ENCODE results near the gene WDFY4. TPM values are rescaled to one million over a fixed set of nuclear protein-coding genes. Genes with fewer than 3 reads are reported as not detected.

WDFY4 gene
- total and polyA plus RNA-seq, 9 donors: 1.2 to 3.9 (median 2.4) TPM

- Histone ChIP-seq H3K27me3 (ENCODE audit: control insufficient read depth, insufficient read depth, low read length) (peaks cover 30% of the 10 kb centered on the region), H3K36me3 (ENCODE audit: control insufficient read depth, insufficient read depth, low read length) (no peaks in the 10 kb centered on the region), H3K27ac (ENCODE audit: low read length) (no peak overlapping the region), H3K4me1 (ENCODE audit: control insufficient read depth, insufficient read depth, low read length) (peaks cover 14% of the 10 kb centered on the region), H3K4me3 (ENCODE audit: low read length) (peak overlapping the region; percentile 28), H3K9me3 (replicated peaks; ENCODE audit: control insufficient read depth, low read depth, low read length) (no peaks in the 10 kb centered on the region)
- peak; percentile 35 for DNase-seq
- 17% methylated on average over 53 of the region's 55 CpGs for WGBS (ENCODE audit: insufficient coverage)
Measured at GRCh38 chr10:48655411-48656240, 29.0 kb upstream of the WDFY4 start.

DNA sequence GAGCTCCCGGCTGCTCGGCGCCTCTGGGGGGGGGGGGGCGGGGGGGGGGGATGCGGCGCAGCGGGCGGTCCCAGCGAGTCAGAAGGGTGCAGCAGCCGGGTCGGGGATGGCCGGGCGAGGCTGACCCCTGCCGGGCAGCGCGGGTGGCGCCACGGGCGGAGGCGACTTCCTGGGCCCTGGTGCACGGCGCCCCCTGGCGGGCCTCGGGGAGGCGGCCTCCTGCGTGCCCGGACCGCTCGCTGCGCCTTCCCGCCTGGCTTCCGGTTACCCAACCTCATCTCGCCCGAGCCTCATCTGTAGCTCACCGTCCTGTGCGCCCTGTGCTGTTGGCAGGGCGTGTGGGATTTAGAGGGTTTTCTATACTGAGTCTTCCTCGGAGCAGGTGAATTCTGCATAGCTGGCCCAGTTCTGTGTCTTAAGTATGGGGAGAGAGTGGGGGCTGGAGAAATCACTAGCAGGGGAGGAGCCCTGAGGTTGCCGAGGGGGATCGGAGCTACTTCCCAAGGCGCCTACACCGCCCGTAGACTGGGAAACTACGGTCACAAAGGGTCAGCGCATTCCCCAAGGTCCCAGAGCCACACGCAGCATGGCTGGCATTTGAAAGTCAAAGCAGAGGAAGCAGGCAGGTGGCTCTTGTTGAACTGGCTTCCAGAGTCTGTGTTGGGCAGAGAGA lies 28.3 kb upstream of the WDFY4 start:
- H3K27ac ChIP-seq (ENCODE audit: low read length): no peak overlapping the region

GRCh38 chr10:48656914-48657305 lies 27.8 kb upstream of the WDFY4 start:
- Histone ChIP-seq H3K4me1 (ENCODE audit: control insufficient read depth, insufficient read depth, low read length) (peaks cover 14% of the 10 kb centered on the region), H3K27ac (ENCODE audit: low read length) (no peak overlapping the region), H3K9me3 (replicated peaks; ENCODE audit: control insufficient read depth, low read depth, low read length) (no peaks in the 10 kb centered on the region), H3K27me3 (ENCODE audit: control insufficient read depth, insufficient read depth, low read length) (peaks cover 27% of the 10 kb centered on the region), H3K4me3 (ENCODE audit: low read length) (no peak overlapping the region), H3K36me3 (ENCODE audit: control insufficient read depth, insufficient read depth, low read length) (no peaks in the 10 kb centered on the region)
- 68% methylated on average over 8 of the region's 10 CpGs for WGBS (ENCODE audit: insufficient coverage)
- DNase-seq: no peak

More for the DNA sequence above, 28.3 kb upstream of the WDFY4 start:
- Histone ChIP-seq H3K4me1 (ENCODE audit: control insufficient read depth, insufficient read depth, low read length) (peaks cover 14% of the 10 kb centered on the region), H3K36me3 (ENCODE audit: control insufficient read depth, insufficient read depth, low read length) (no peaks in the 10 kb centered on the region), H3K27me3 (ENCODE audit: control insufficient read depth, insufficient read depth, low read length) (peaks cover 28% of the 10 kb centered on the region), H3K4me3 (ENCODE audit: low read length) (peak overlapping the region; percentile 31), H3K9me3 (replicated peaks; ENCODE audit: control insufficient read depth, low read depth, low read length) (no peaks in the 10 kb centered on the region)
- WGBS (ENCODE audit: insufficient coverage): under 1% methylated on average over 38 of the region's 46 CpGs
- DNase-seq: peak; percentile 92

DNA sequence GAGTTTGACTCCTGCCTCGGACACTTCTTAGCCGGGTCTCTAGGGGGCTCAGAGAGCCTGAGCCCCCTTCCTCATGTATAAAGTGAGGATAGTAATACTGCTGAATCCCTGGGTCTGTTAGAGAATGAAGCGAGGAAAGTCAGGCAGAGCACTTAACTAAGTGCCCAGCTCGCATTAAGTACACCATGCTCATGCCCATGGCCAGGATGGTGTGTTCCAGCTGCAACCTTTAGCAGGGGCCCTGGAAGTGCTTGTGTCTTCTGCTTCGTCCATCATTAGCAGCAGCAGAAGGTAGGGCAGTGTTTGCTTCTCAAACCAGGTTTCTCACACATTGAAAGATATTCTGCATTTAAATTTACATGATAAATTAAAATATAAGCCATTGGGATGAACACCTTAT lies 27.3 kb upstream of the WDFY4 start:
- no peak overlapping the region for H3K27ac ChIP-seq (ENCODE audit: low read length)
- no peak overlapping the region for H3K4me3 ChIP-seq (ENCODE audit: low read length)
- no peaks in the 10 kb centered on the region for H3K36me3 ChIP-seq (ENCODE audit: control insufficient read depth, insufficient read depth, low read length)
- 87% methylated on average over 2 of the region's 5 CpGs for WGBS (ENCODE audit: insufficient coverage)
- peaks cover 14% of the 10 kb centered on the region for H3K4me1 ChIP-seq (ENCODE audit: control insufficient read depth, insufficient read depth, low read length)
- no peaks in the 10 kb centered on the region for H3K9me3 ChIP-seq (replicated peaks; ENCODE audit: control insufficient read depth, low read depth, low read length)
- DNase-seq: no peak
- peaks cover 27% of the 10 kb centered on the region for H3K27me3 ChIP-seq (ENCODE audit: control insufficient read depth, insufficient read depth, low read length)

GRCh38 chr10:48658243-48658974 lies 26.3 kb upstream of the WDFY4 start:
- Histone ChIP-seq H3K9me3 (replicated peaks; ENCODE audit: control insufficient read depth, low read depth, low read length) (no peaks in the 10 kb centered on the region), H3K36me3 (ENCODE audit: control insufficient read depth, insufficient read depth, low read length) (no peaks in the 10 kb centered on the region), H3K4me3 (ENCODE audit: low read length) (no peak overlapping the region), H3K27ac (ENCODE audit: low read length) (no peak overlapping the region), H3K4me1 (ENCODE audit: control insufficient read depth, insufficient read depth, low read length) (peaks cover 14% of the 10 kb centered on the region), H3K27me3 (ENCODE audit: control insufficient read depth, insufficient read depth, low read length) (peaks cover 25% of the 10 kb centered on the region)
- WGBS (ENCODE audit: insufficient coverage): 26% methylated on average over 13 of the region's 19 CpGs
- DNase-seq: peak; percentile 79

DNA sequence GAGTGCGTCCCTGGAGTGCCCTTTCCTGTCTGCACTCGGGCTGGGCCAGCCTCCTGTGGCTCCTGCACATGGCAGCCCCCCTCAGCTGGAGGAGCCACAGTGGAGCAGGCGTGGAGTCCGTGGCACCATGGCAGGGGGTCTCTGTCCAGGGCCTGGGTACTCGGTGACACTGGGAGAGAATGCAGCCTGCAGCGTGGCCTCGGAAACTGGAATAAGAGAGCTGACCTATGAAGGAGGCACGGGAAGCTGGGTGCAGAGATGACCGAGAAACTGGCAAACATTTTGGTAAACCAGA lies 25.8 kb upstream of the WDFY4 start:
- Histone ChIP-seq H3K27me3 (ENCODE audit: control insufficient read depth, insufficient read depth, low read length) (peaks cover 25% of the 10 kb centered on the region), H3K36me3 (ENCODE audit: control insufficient read depth, insufficient read depth, low read length) (no peaks in the 10 kb centered on the region), H3K4me1 (ENCODE audit: control insufficient read depth, insufficient read depth, low read length) (peaks cover 14% of the 10 kb centered on the region), H3K27ac (ENCODE audit: low read length) (no peak overlapping the region), H3K4me3 (ENCODE audit: low read length) (no peak overlapping the region), H3K9me3 (replicated peaks; ENCODE audit: control insufficient read depth, low read depth, low read length) (no peaks in the 10 kb centered on the region)
- 82% methylated on average over 7 of the region's 9 CpGs for WGBS (ENCODE audit: insufficient coverage)
- no peak for DNase-seq

GRCh38 chr10:48659790-48660189 lies 24.9 kb upstream of the WDFY4 start:
- no CpG with 5 or more reads among the region's 2 CpGs for WGBS (ENCODE audit: insufficient coverage)
- Histone ChIP-seq H3K4me3 (ENCODE audit: low read length) (no peak overlapping the region), H3K27me3 (ENCODE audit: control insufficient read depth, insufficient read depth, low read length) (peaks cover 21% of the 10 kb centered on the region), H3K9me3 (replicated peaks; ENCODE audit: control insufficient read depth, low read depth, low read length) (peaks cover 3% of the 10 kb centered on the region), H3K27ac (ENCODE audit: low read length) (no peak overlapping the region), H3K36me3 (ENCODE audit: control insufficient read depth, insufficient read depth, low read length) (no peaks in the 10 kb centered on the region), H3K4me1 (ENCODE audit: control insufficient read depth, insufficient read depth, low read length) (peaks cover 14% of the 10 kb centered on the region)
- DNase-seq: peak; percentile 46

DNA sequence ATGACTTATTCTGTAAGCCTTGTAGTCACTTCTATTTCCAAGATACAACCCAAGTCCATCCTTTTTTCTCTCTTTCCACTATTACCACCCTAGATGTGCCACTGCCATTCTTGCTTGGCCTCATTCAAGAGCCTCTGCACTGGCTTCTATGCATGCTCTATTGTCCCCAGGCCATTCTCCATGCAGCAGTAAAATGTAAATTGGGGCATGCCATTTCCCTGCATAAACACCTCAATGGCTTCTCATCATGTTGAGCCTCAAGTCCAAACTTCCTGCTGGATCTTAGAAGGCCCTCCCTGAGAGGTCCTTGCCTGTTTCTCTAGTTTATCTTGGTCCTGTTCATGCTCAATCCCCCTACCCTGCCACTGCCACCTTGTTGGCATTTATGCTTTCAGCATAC lies 23.2 kb upstream of the WDFY4 start:
- Histone ChIP-seq H3K27me3 (ENCODE audit: control insufficient read depth, insufficient read depth, low read length) (peaks cover 12% of the 10 kb centered on the region), H3K9me3 (replicated peaks; ENCODE audit: control insufficient read depth, low read depth, low read length) (peaks cover 8% of the 10 kb centered on the region), H3K27ac (ENCODE audit: low read length) (no peak overlapping the region), H3K36me3 (ENCODE audit: control insufficient read depth, insufficient read depth, low read length) (no peaks in the 10 kb centered on the region), H3K4me3 (ENCODE audit: low read length) (no peak overlapping the region), H3K4me1 (ENCODE audit: control insufficient read depth, insufficient read depth, low read length) (peaks cover 4% of the 10 kb centered on the region)
- DNase-seq: no peak

DNA sequence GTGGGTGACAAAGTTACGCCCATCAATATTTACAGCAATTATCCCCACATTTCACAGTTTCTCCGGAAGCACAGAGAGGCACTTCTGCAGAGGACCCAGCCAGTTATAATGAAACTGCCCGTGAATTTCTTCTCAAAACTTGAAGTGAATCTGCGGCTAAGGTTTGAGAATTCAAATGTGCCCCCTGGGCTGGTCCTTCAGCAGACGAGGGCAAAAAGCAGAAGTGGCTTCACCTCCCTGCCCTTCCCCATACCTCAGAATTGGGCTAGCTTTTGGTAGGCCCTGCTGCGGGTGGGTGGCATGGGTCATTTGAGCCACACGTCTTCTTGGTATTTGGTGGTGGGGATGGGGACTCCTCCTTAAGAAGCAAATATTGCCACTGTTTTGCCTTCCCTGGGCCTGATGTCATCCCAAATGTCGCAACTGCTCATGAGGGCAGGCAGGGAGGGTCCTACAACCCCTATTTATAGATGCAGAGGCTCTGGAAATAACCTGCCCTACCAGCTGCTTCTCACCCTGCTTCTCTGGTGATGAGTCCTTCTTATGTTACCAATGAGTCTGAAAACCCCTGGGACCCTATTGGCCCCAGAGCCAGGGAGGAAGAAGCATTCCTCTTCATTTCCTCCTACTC lies 16.6 kb upstream of the WDFY4 start:
- peak; percentile 65 for DNase-seq
- no peaks in the 10 kb centered on the region for H3K36me3 ChIP-seq (ENCODE audit: control insufficient read depth, insufficient read depth, low read length)
- no peak overlapping the region for H3K4me3 ChIP-seq (ENCODE audit: low read length)
- peak overlapping the region; percentile 60 for H3K27ac ChIP-seq (ENCODE audit: low read length)
- peaks cover 20% of the 10 kb centered on the region for H3K4me1 ChIP-seq (ENCODE audit: control insufficient read depth, insufficient read depth, low read length)
- peaks cover 8% of the 10 kb centered on the region for H3K9me3 ChIP-seq (replicated peaks; ENCODE audit: control insufficient read depth, low read depth, low read length)
- WGBS (ENCODE audit: insufficient coverage): 86% methylated on average over 5 of the region's 8 CpGs
- no peaks in the 10 kb centered on the region for H3K27me3 ChIP-seq (ENCODE audit: control insufficient read depth, insufficient read depth, low read length)

Data from muscle of leg (tissue), 11 donors.